WTC11 (cell line): ENCODE measurements around the gene RAMP1. TPM values are rescaled to one million over a fixed set of nuclear protein-coding genes. Genes with fewer than 3 reads are reported as not detected.

Experiments used
- ATAC-seq: fragments of 200-7000 bp; cut with Tn5 transposase; 2 replicates; pipeline ENCODE4 v1.10.0; 2021; ENCODE audit warnings: mild to moderate bottlenecking, moderate library complexity
- CTCF ChIA-PET: fragments of 300-600 bp; sonication (Branson Sonifier 250); formaldehyde crosslinking; loops from one replicate; lab custom pipeline; 2021; ENCODE audit warnings: antibody characterized with exemption; lab: Charles Lee
- POLR2A ChIA-PET: fragments of 350-600 bp; sonication (Branson Sonifier 250); formaldehyde crosslinking; loops from one replicate; lab custom pipeline; 2021; ENCODE audit warnings: antibody characterized with exemption; lab: Charles Lee
- DNase-seq: peaks from one replicate; pipeline ENCODE4 v3.0.0; 2021; ENCODE audit warnings: low spot score
- H3K27ac Mint-ChIP-seq: 2 replicates; pipeline ENCODE4 v1.8.0; 2021; ENCODE audit warnings: mixed read lengths
- H3K27me3 Mint-ChIP-seq: 2 replicates; pipeline ENCODE4 v1.8.0; 2021; ENCODE audit warnings: low read depth, mild to moderate bottlenecking, moderate library complexity, mixed read lengths
- H3K36me3 Mint-ChIP-seq: 2 replicates; pipeline ENCODE4 v1.8.0; 2021; ENCODE audit warnings: mixed read lengths
- H3K4me1 Mint-ChIP-seq: 2 replicates; pipeline ENCODE4 v1.8.0; 2022; ENCODE audit warnings: mixed read lengths
- H3K4me3 Mint-ChIP-seq: 2 replicates; pipeline ENCODE4 v1.8.0; 2021; ENCODE audit warnings: mild to moderate bottlenecking, moderate library complexity, mixed read lengths
- H3K9me3 Mint-ChIP-seq: 2 replicates; pipeline ENCODE4 v1.8.0; 2021; ENCODE audit warnings: mixed read lengths
- AR ChIP-seq: fragments of 250-450 bp; sonication (Bioruptor Pico); IDR thresholded peaks from 2 replicates; pipeline ENCODE4 v1.9.0; 2021; ENCODE audit warnings: mild to moderate bottlenecking
- ATF2 ChIP-seq: sonication (generic); formaldehyde crosslinking; IDR thresholded peaks from 2 replicates; pipeline ENCODE4 v1.8.1; 2022; ENCODE audit warnings: low read depth, missing genetic modification reagents, borderline replicate concordance
- CBFB ChIP-seq: sonication (generic); formaldehyde crosslinking; IDR thresholded peaks from 2 replicates; pipeline ENCODE4 v1.8.1; 2022; ENCODE audit warnings: mild to moderate bottlenecking, low read depth, missing genetic modification reagents
- CDX4 ChIP-seq: fragments of 250-450 bp; sonication (Bioruptor Pico); IDR thresholded peaks from 2 replicates; pipeline ENCODE4 v1.9.0; 2021; ENCODE audit warnings: moderate library complexity, mild to moderate bottlenecking, inconsistent platforms, borderline replicate concordance
- CREB1 ChIP-seq: sonication (generic); formaldehyde crosslinking; IDR thresholded peaks from 2 replicates; pipeline ENCODE4 v1.8.0; 2023; ENCODE audit warnings: mild to moderate bottlenecking, missing genetic modification reagents
- FOXK1 ChIP-seq: sonication (generic); formaldehyde crosslinking; IDR thresholded peaks from 2 replicates; pipeline ENCODE4 v1.8.0; 2022; ENCODE audit warnings: mild to moderate bottlenecking, moderate library complexity, missing genetic modification reagents
- GRHL2 ChIP-seq: fragments of 250-450 bp; sonication (Bioruptor Pico); IDR thresholded peaks from 2 replicates; pipeline ENCODE4 v1.8.0; 2022; ENCODE audit warnings: mild to moderate bottlenecking, moderate library complexity; ENCODE audit not compliant: insufficient replicate concordance, severe bottlenecking
- KAT7 ChIP-seq: sonication (generic); formaldehyde crosslinking; IDR thresholded peaks from 2 replicates; pipeline ENCODE4 v1.8.1; 2023; ENCODE audit warnings: missing genetic modification reagents, mild to moderate bottlenecking, borderline replicate concordance
- MAX ChIP-seq: sonication (generic); formaldehyde crosslinking; IDR thresholded peaks from 2 replicates; pipeline ENCODE4 v1.8.0; 2022; ENCODE audit warnings: mild to moderate bottlenecking, missing genetic modification reagents
- OVOL2 ChIP-seq: fragments of 250-450 bp; sonication (Bioruptor Pico); IDR thresholded peaks from 2 replicates; pipeline ENCODE4 v1.9.0; 2021; ENCODE audit warnings: mild to moderate bottlenecking, borderline replicate concordance
- PREB ChIP-seq: sonication (generic); formaldehyde crosslinking; IDR thresholded peaks from 2 replicates; pipeline ENCODE4 v1.8.1; 2022; ENCODE audit warnings: mild to moderate bottlenecking, missing genetic modification reagents, moderate library complexity, borderline replicate concordance
- SP1 ChIP-seq: sonication (generic); formaldehyde crosslinking; conservative IDR thresholded peaks from 2 replicates; pipeline ENCODE4 v1.8.1; 2022; ENCODE audit warnings: missing genetic modification reagents
- USF2 ChIP-seq: sonication (generic); formaldehyde crosslinking; IDR thresholded peaks from 2 replicates; pipeline ENCODE4 v1.8.1; 2023; ENCODE audit warnings: mild to moderate bottlenecking, missing genetic modification reagents, moderate library complexity
- ZNF232 ChIP-seq: sonication (generic); formaldehyde crosslinking; IDR thresholded peaks from 2 replicates; pipeline ENCODE4 v1.8.0; 2022; ENCODE audit warnings: mild to moderate bottlenecking, missing genetic modification reagents
- ZNF317 ChIP-seq: sonication (generic); formaldehyde crosslinking; IDR thresholded peaks from 2 replicates; pipeline ENCODE4 v1.8.1; 2023; ENCODE audit warnings: low read depth, mild to moderate bottlenecking, moderate library complexity, missing genetic modification reagents, borderline replicate concordance
- ZNF512 ChIP-seq: sonication (generic); formaldehyde crosslinking; IDR thresholded peaks from 2 replicates; pipeline ENCODE4 v1.8.1; 2022; ENCODE audit warnings: missing genetic modification reagents, borderline replicate concordance
- ZNF671 ChIP-seq: fragments of 250-450 bp; sonication (Bioruptor Pico); IDR thresholded peaks from 2 replicates; pipeline ENCODE4 v1.8.0; 2021; ENCODE audit warnings: mild to moderate bottlenecking
- total RNA-seq: library from RNA; stranded (reverse); gene quantifications from 3 replicates; pipeline ENCODE4 v1.2.3, GENCODE V29; 2021

RAMP1 gene
- total RNA-seq, 1 experiment from 2014 or later, result 1.0 TPM

- no peak for TF ChIP-seq PREB (CRISPR knock-in tag)
- no peak for TF ChIP-seq ZNF671 (CRISPR knock-in tag)
- no peak for TF ChIP-seq FOXK1
- no peak for TF ChIP-seq ATF2 (CRISPR knock-in tag)
- TF ChIP-seq ZNF512 (CRISPR knock-in tag), result no peak
- TF ChIP-seq SP1 (CRISPR knock-in tag), result no peak
- TF ChIP-seq MAX (CRISPR knock-in tag), result no peak
Measured at GRCh38 chr2:237820421-237820820, 39.0 kb upstream of the RAMP1 start (continued).

GRCh38 chr2:237823544-237823943, 35.9 kb upstream of the RAMP1 start:
- Mint-ChIP-seq H3K4me3 (no peak overlapping the region), H3K27me3 (no peaks in the 10 kb centered on the region), H3K4me1 (no peaks in the 10 kb centered on the region), H3K9me3 (no peaks in the 10 kb centered on the region), H3K27ac (no peak overlapping the region), H3K36me3 (no peaks in the 10 kb centered on the region)
- TF ChIP-seq OVOL2 (CRISPR knock-in tag), result no peak
- TF ChIP-seq ZNF317 (CRISPR knock-in tag), result no peak
- TF ChIP-seq GRHL2 (CRISPR knock-in tag), result no peak
- no peak for TF ChIP-seq AR (CRISPR knock-in tag)
- TF ChIP-seq USF2 (CRISPR knock-in tag), result no peak
- no peak for TF ChIP-seq CBFB (CRISPR knock-in tag)
- no peak for TF ChIP-seq KAT7
- no peak for TF ChIP-seq CDX4 (CRISPR knock-in tag)
- TF ChIP-seq CREB1, result no peak
- no peak for TF ChIP-seq ZNF232 (CRISPR knock-in tag)
- ATAC-seq, result no peak
- POLR2A ChIA-PET, result no interaction called here
- no peak for DNase-seq
- CTCF ChIA-PET, result no interaction called here
